GM12892 (cell line): ENCODE measurements around the gene DENND4C.

Experiments
- DNase-seq: peaks from one replicate; pipeline ENCODE4 v3.0.0; 2011; ENCODE audit not compliant: insufficient read length
- FAIRE-seq: peaks from 2 replicates; lab custom pipeline; 2011; peaks lifted over from hg19 to GRCh38; lab: Jason Lieb, UNC
- POLR2A ChIP-seq: IDR thresholded peaks from 2 replicates; pipeline ENCODE4 v1.6.1; 2011; ENCODE audit warnings: low read depth, low read length, control low read depth
- POLR2AphosphoS5 ChIP-seq: IDR thresholded peaks from 2 replicates; pipeline ENCODE4 v1.6.1; 2011; ENCODE audit warnings: low read depth, low read length, control low read depth
- TAF1 ChIP-seq: IDR thresholded peaks from 2 replicates; pipeline ENCODE4 v1.6.1; 2011; ENCODE audit warnings: low read depth, mild to moderate bottlenecking, control low read depth, low read length, borderline replicate concordance

The DENND4C gene

GRCh38 chr9:19286634-19287188, 56.2 kb downstream of the DENND4C start:
- TF ChIP-seq POLR2A (no peak), TAF1 (no peak), POLR2AphosphoS5 (no peak)
- FAIRE-seq: no peak
- DNase-seq: no peak

GRCh38 chr9:19288081-19288480, 57.6 kb downstream of the DENND4C start:
- FAIRE-seq: no peak
- TF ChIP-seq POLR2A: no peak
- no peak for TF ChIP-seq POLR2AphosphoS5
- no peak for TF ChIP-seq TAF1
- DNase-seq: no peak

- FAIRE-seq (no peak), DNase-seq (no peak)
Measured at GRCh38 chr9:19290103-19290502, 59.6 kb downstream of the DENND4C start.

GRCh38 chr9:19294219-19294618, 63.7 kb downstream of the DENND4C start:
- no peak for FAIRE-seq
- DNase-seq: no peak
- TF ChIP-seq POLR2A (no peak), POLR2AphosphoS5 (no peak), TAF1 (no peak)

More at GRCh38 chr9:19290103-19290502, 59.6 kb downstream of the DENND4C start:
- no peak for TF ChIP-seq POLR2A
- no peak for TF ChIP-seq POLR2AphosphoS5
- TF ChIP-seq TAF1: no peak

GRCh38 chr9:19298436-19299000, 68.0 kb downstream of the DENND4C start:
- FAIRE-seq: no peak
- no peak for TF ChIP-seq POLR2AphosphoS5
- TF ChIP-seq POLR2A: no peak
- no peak for TF ChIP-seq TAF1

GRCh38 chr9:19303216-19303615, 72.7 kb downstream of the DENND4C start:
- DNase-seq (no peak), FAIRE-seq (no peak)
- no peak for TF ChIP-seq POLR2AphosphoS5

More at GRCh38 chr9:19298436-19299000, 68.0 kb downstream of the DENND4C start:
- DNase-seq: no peak

GRCh38 chr9:19306568-19306967, 76.1 kb downstream of the DENND4C start:
- DNase-seq: no peak
- TF ChIP-seq POLR2A (no peak), POLR2AphosphoS5 (no peak), TAF1 (no peak)
- no peak for FAIRE-seq

- TF ChIP-seq POLR2A: no peak
- no peak for TF ChIP-seq TAF1
- TF ChIP-seq POLR2AphosphoS5: no peak
- FAIRE-seq (no peak), DNase-seq (no peak)
Measured at GRCh38 chr9:19310246-19310645, 79.8 kb downstream of the DENND4C start.

- DNase-seq: no peak
- no peak for FAIRE-seq
- no peak for TF ChIP-seq TAF1
- no peak for TF ChIP-seq POLR2A
- no peak for TF ChIP-seq POLR2AphosphoS5
Measured at GRCh38 chr9:19313573-19313972, 83.1 kb downstream of the DENND4C start.

- no peak for DNase-seq
- TF ChIP-seq POLR2AphosphoS5 (no peak), TAF1 (no peak), POLR2A (no peak)
- FAIRE-seq: no peak
Measured at GRCh38 chr9:19320495-19320894, 90.0 kb downstream of the DENND4C start.

GRCh38 chr9:19331877-19332276, 101.4 kb downstream of the DENND4C start:
- no peak for TF ChIP-seq POLR2A
- TF ChIP-seq TAF1: no peak
- no peak for TF ChIP-seq POLR2AphosphoS5

GRCh38 chr9:19336166-19336565, 105.7 kb downstream of the DENND4C start:
- no peak for DNase-seq
- no peak for FAIRE-seq
- TF ChIP-seq TAF1: no peak
- TF ChIP-seq POLR2AphosphoS5: no peak
- TF ChIP-seq POLR2A: no peak

More at GRCh38 chr9:19331877-19332276, 101.4 kb downstream of the DENND4C start:
- FAIRE-seq: no peak
- no peak for DNase-seq
